GM18870 (cell line): ENCODE results near the gene AKAP13.
"Not testable (repeated sequence)": the region's sequence is repeated elsewhere in the genome, so short reads cannot be mapped to it uniquely, and the experiment has no call there.

Source experiments
- ATAC-seq: cut with Tn5 transposase; IDR thresholded peaks from one replicate; pipeline ENCODE4 v1.9.1; 2021; ENCODE audit warnings: moderate library complexity; ENCODE audit not compliant: unreplicated experiment

Gene AKAP13

DNA sequence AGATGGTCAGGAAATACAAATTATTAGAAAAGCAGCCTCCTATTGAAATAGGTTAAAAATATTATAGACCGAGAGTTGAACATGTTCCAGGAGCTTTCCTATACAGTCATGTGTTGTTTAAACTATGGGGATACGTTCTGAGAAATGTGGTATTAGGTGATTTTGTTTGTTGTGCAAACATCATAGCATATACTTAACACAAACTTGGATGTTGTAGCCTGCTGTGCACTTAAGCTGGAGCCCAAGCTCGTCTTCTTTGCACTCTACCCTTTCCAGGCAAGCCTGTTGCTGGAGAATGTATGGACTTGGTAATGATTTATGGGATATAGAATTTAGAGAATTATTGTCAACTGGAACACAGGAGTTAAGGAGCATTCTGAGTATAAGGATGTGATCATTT lies 140.2 kb downstream of the AKAP13 start:
- no peak for ATAC-seq

DNA sequence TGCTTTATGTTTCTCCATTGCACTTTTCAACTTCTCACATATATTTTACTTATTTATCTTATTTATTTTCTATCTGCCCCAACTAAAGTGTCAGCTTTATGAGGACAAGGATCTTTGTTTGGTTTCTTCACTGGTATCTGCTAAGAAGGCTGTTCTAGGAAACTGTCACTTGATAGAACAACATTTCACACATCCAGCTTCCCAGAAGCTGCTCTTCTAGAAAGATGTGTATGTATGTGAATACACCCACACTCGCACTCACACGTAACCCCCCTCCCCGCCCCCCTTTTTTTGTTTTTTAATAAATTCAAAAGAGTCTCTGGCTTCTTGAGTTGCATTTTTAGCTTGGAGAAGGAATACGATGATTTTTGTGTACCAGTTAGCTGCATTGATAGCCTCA lies 143.1 kb downstream of the AKAP13 start:
- no peak for ATAC-seq

GRCh38 chr15:85525755-85526154 lies 145.4 kb downstream of the AKAP13 start:
- ATAC-seq = no peak

DNA sequence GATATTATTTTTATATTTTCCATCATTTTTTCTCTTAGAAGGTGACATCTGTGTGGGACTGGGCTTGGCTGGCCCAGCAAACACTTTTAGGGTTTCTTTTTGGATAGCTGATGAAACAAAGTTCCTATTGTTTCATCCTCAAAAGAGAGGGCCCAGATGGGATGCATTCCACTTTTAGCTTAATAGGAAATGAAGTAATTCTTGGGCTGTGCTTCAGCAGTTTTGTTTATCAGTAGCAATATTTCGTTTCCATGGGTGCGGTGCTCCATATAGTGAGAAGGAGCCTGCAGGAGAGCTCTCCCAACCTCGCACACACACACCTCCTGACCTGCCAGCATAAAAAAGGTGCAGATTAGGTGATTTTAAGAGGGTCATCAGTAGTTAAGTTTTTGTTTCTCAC lies 147.5 kb downstream of the AKAP13 start:
- ATAC-seq = no peak

DNA sequence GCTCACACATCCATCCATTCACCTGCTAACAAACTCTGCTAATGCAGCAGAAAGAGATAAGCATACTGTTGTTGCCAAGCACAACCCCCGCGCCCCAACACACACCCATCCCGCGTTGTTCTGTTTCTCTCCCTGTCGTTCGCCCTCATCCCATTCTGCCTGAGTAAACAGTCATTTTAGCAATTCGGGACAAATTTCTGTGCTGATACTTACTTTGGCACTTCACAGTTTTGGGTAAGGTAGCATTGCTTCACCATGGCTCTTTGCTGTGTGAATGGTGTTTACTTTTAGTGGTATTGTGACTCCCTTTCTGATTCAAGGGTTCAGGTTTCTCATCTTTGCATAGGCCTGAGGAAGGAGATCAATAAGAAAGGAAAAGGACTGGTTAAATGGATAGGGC lies 149.7 kb downstream of the AKAP13 start:
- ATAC-seq = no peak

DNA sequence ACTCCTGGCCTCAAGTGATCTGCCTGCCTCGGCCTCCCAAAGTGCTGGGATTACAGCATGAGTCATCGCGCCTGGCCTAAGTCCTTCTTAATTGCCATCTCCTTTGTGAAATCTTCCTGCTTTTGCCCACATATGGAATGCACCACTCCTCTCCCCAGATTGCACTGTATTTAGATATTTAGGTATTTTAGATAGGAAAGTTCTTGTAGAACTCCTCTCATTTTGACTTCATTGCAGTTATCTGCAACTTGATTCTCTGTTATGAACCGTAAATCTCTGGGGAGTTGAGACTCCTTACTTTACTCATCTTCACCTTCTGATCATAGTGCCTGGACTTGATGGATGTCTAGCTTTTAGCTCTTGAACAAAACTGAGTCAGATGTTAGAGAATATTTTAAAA lies 150.7 kb downstream of the AKAP13 start:
- ATAC-seq = no peak

DNA sequence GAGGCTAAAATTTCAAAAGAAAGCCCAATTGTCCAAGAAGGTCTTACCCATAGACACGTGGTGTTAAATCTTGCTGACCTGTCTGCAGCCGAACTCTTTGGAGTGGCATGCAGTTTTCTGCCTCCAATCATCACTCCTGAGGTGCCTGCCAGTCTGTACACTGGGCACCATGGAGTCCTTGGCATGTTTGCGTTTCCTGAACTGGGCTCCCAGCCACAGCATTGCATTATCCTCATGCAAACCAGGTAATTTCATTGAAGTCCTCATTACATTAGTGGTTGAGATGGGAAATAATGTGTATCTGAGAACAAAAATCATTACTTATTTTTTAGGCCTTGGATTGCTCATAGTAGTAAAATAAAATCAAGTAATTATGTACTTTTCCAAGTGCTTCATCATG lies 152.3 kb downstream of the AKAP13 start:
- no peak for ATAC-seq

- ATAC-seq = peak; percentile 92
These were observed 153.6 kb downstream of the AKAP13 start for GRCh38 chr15:85534031-85534430.

- ATAC-seq = not testable (repeated sequence)
These were observed 155.3 kb downstream of the AKAP13 start for GRCh38 chr15:85535533-85536330.

DNA sequence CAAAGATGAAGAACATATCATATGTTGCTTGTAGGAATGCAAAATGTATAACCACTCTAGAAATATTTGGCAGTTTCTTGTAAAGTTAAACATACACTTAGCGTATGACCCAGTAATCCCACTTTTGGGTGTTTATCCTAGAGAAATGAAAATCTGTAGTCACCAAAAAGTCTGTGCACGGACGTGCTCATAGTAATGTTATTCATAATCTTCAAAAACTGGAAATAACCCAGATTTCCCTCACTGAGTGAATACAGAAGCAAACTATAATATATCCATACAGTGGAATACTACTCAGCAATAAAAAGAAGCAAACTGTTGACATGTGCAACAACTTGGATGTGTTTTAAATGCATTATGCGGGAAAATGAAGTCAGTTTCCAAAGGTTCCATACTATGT lies 155.9 kb downstream of the AKAP13 start:
- ATAC-seq = no peak

GRCh38 chr15:85539491-85539890 lies 159.1 kb downstream of the AKAP13 start:
- no peak for ATAC-seq

- ATAC-seq = no peak
These were observed 159.8 kb downstream of the AKAP13 start for GRCh38 chr15:85540085-85540797.

DNA sequence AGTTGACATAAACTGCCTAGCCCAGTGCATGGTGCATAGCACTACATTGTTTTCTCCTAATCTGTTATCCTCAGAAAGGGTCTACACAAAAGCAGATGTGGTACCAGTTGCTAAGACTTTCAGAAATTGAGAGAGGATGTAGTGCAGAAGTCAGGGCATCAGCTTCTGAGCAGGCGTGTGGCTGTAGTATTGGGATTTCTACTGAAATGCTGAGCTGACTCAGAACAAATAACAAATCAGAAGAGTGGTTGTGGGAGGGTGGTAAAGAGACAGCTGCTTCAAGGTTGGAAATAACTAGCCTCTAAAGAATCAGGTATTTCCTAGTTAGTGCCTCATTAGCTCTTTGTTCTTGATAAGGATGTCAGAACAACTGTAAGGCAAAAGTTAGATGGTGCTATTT lies 161.3 kb downstream of the AKAP13 start:
- ATAC-seq = no peak

GRCh38 chr15:85542488-85542887 lies 162.1 kb downstream of the AKAP13 start:
- ATAC-seq = no peak

- no peak for ATAC-seq
These were observed 162.5 kb downstream of the AKAP13 start for GRCh38 chr15:85542895-85543331.

GRCh38 chr15:85543741-85544155 lies 163.3 kb downstream of the AKAP13 start:
- ATAC-seq = no peak

GRCh38 chr15:85545185-85545584 lies 164.8 kb downstream of the AKAP13 start:
- ATAC-seq = no peak

- ATAC-seq = no peak
These were observed 165.3 kb downstream of the AKAP13 start for GRCh38 chr15:85545752-85546151.

DNA sequence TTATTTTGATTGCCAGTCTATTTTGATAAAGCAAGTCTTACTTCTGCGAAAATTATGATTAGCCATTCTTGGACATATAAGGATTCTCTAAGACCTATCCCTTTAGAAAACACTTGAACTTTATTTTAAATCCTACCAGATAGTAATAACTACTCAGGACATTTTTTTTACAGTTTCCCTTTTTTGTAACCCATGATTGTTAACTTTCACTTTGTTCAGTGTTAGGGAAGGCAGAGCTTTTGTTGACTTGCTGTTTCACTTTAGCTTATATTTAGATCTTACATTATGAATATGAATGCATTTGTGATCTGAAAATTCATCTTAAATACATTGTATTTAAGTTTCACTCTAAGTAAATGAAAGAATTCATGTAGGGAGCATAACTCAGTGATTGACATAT lies 167.0 kb downstream of the AKAP13 start:
- no peak for ATAC-seq

GRCh38 chr15:85550283-85550682 lies 169.9 kb downstream of the AKAP13 start:
- ATAC-seq = no peak

DNA sequence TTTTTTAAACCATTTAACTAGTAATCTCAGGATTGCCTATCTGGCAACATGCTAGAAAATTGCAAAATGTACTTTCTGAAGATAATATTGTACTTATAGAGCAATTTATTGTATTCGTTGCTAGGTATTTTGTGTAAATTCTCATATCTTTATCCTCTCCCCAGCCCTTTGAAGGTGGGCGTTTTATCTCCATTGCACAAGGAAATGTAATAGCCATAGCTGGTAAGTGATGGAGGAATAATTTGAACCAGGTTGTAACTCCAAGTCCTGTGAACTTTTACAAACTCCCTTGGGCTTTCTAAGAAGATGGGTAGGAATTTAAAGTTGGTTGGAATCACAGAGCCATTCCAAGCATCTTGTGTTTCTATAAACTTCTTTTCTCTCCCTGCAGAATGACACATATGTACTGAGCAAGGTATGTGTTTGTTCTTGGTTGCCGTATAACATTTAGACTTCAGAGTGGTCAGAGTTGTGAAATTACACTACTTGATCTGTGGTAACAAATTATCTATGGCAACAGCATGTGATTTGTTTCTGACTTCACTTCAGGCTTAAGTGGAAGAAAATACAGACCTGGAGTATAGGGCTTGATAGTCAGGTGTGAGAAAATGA lies 170.9 kb downstream of the AKAP13 start:
- no peak for ATAC-seq
